HEK293 (cell line): ENCODE data around the gene MEF2C.

ENCODE experiments used
- ELK4 ChIP-seq: IDR thresholded peaks from 2 replicates; pipeline ENCODE4 v1.6.1; 2011; ENCODE audit warnings: mild to moderate bottlenecking, low read depth, low read length, borderline replicate concordance
- GLIS1 ChIP-seq: fragments of 450-650 bp; formaldehyde crosslinking; IDR thresholded peaks from 2 replicates; pipeline ENCODE4 v1.5.1; 2016; ENCODE audit warnings: missing biosample characterization, missing genetic modification characterization
- GLIS2 ChIP-seq: fragments of 450-650 bp; formaldehyde crosslinking; IDR thresholded peaks from 2 replicates; pipeline ENCODE4 v1.5.1; 2016; ENCODE audit warnings: missing biosample characterization, missing genetic modification characterization
- HOXA7 ChIP-seq: sonication (generic); formaldehyde crosslinking; IDR thresholded peaks from 2 replicates; pipeline ENCODE4 v1.8.1; 2022; ENCODE audit warnings: missing genetic modification reagents, borderline replicate concordance
- TRIM28 ChIP-seq: IDR thresholded peaks from 2 replicates; pipeline ENCODE4 v1.6.1; 2011; ENCODE audit warnings: low read length, control low read depth, borderline replicate concordance
- YY2 ChIP-seq: fragments of 450-650 bp; formaldehyde crosslinking; IDR thresholded peaks from 2 replicates; pipeline ENCODE4 v1.5.1; 2016; ENCODE audit warnings: missing biosample characterization, missing genetic modification characterization
- ZBTB49 ChIP-seq: fragments of 450-650 bp; formaldehyde crosslinking; IDR thresholded peaks from 2 replicates; pipeline ENCODE4 v1.5.1; 2016; ENCODE audit warnings: missing biosample characterization, missing genetic modification characterization, low read depth
- ZNF10 ChIP-seq: fragments of 450-650 bp; formaldehyde crosslinking; IDR thresholded peaks from 2 replicates; pipeline ENCODE4 v1.5.1; 2017; ENCODE audit warnings: missing biosample characterization, missing genetic modification characterization
- ZNF157 ChIP-seq: fragments of 450-650 bp; formaldehyde crosslinking; IDR thresholded peaks from 2 replicates; pipeline ENCODE4 v1.5.1; 2016; ENCODE audit warnings: missing biosample characterization, missing genetic modification characterization
- ZNF174 ChIP-seq: fragments of 450-650 bp; formaldehyde crosslinking; IDR thresholded peaks from 2 replicates; pipeline ENCODE4 v1.5.0; 2017; ENCODE audit warnings: missing biosample characterization, mild to moderate bottlenecking, missing genetic modification characterization
- ZNF18 ChIP-seq: fragments of 450-650 bp; formaldehyde crosslinking; IDR thresholded peaks from 2 replicates; pipeline ENCODE4 v1.5.1; 2016; ENCODE audit warnings: missing biosample characterization, missing genetic modification characterization
- ZNF280D ChIP-seq: fragments of 450-650 bp; formaldehyde crosslinking; IDR thresholded peaks from 2 replicates; pipeline ENCODE4 v1.5.1; 2016; ENCODE audit warnings: missing biosample characterization, missing genetic modification characterization
- ZNF311 ChIP-seq: fragments of 450-650 bp; formaldehyde crosslinking; IDR thresholded peaks from 2 replicates; pipeline ENCODE4 v1.5.1; 2017; ENCODE audit warnings: missing biosample characterization, missing genetic modification characterization, borderline replicate concordance
- ZNF324 ChIP-seq: fragments of 450-650 bp; formaldehyde crosslinking; IDR thresholded peaks from 2 replicates; pipeline ENCODE4 v1.5.1; 2016; ENCODE audit warnings: missing biosample characterization, missing genetic modification characterization
- ZNF341 ChIP-seq: fragments of 450-650 bp; formaldehyde crosslinking; IDR thresholded peaks from 2 replicates; pipeline ENCODE4; 2016; ENCODE audit warnings: low read depth, missing biosample characterization, missing genetic modification characterization
- ZNF354C ChIP-seq: fragments of 450-650 bp; formaldehyde crosslinking; IDR thresholded peaks from 2 replicates; pipeline ENCODE4 v1.5.1; 2016; ENCODE audit warnings: missing biosample characterization, missing genetic modification characterization, low read depth, borderline replicate concordance
- ZNF404 ChIP-seq: fragments of 450-650 bp; formaldehyde crosslinking; IDR thresholded peaks from 2 replicates; pipeline ENCODE4 v1.5.1; 2017; ENCODE audit warnings: missing biosample characterization, missing genetic modification characterization
- ZNF433 ChIP-seq: fragments of 450-650 bp; formaldehyde crosslinking; IDR thresholded peaks from 2 replicates; pipeline ENCODE4 v1.5.1; 2016; ENCODE audit warnings: missing biosample characterization, missing genetic modification characterization, low read depth
- ZNF518A ChIP-seq: fragments of 450-650 bp; formaldehyde crosslinking; conservative IDR thresholded peaks from 2 replicates; pipeline ENCODE4 v1.5.1; 2016; ENCODE audit warnings: low read depth, missing biosample characterization, missing genetic modification characterization
- ZNF571 ChIP-seq: fragments of 450-650 bp; formaldehyde crosslinking; IDR thresholded peaks from 2 replicates; pipeline ENCODE4 v1.5.0; 2017; ENCODE audit warnings: missing biosample characterization, missing genetic modification characterization
- ZNF610 ChIP-seq: fragments of 450-650 bp; formaldehyde crosslinking; IDR thresholded peaks from 2 replicates; pipeline ENCODE4 v1.5.1; 2016; ENCODE audit warnings: missing biosample characterization, missing genetic modification characterization, borderline replicate concordance
- ZNF623 ChIP-seq: fragments of 450-650 bp; formaldehyde crosslinking; IDR thresholded peaks from 2 replicates; pipeline ENCODE4 v1.5.1; 2016; ENCODE audit warnings: missing biosample characterization, missing genetic modification characterization
- ZNF660 ChIP-seq: fragments of 450-650 bp; IDR thresholded peaks from 2 replicates; pipeline ENCODE4 v1.5.1; 2018; ENCODE audit warnings: missing biosample characterization, mild to moderate bottlenecking, missing genetic modification characterization
- ZNF76 ChIP-seq: fragments of 450-650 bp; formaldehyde crosslinking; IDR thresholded peaks from 2 replicates; pipeline ENCODE4; 2016; ENCODE audit warnings: low read depth, missing biosample characterization, missing genetic modification characterization, borderline replicate concordance
- ZNF792 ChIP-seq: fragments of 450-650 bp; formaldehyde crosslinking; IDR thresholded peaks from 2 replicates; pipeline ENCODE4 v1.5.1; 2016; ENCODE audit warnings: missing biosample characterization, missing genetic modification characterization
- ZNF830 ChIP-seq: fragments of 450-650 bp; IDR thresholded peaks from 2 replicates; pipeline ENCODE4 v1.5.0; 2018; ENCODE audit warnings: missing biosample characterization, missing genetic modification characterization, low read depth, mild to moderate bottlenecking, moderate library complexity

MEF2C gene

GRCh38 chr5:88680253-88681132, 202.5 kb downstream of the MEF2C start (continued):
- TF ChIP-seq ZNF518A (tag by site-specific recombination) = no peak
- no peak for TF ChIP-seq ELK4
- TF ChIP-seq ZNF610 = peak; percentile 75; the same call in 1 of the 2 replicates
- no peak for TF ChIP-seq ZNF18 (tag by site-specific recombination)
- TF ChIP-seq ZNF623 (tag by site-specific recombination) = no peak
- TF ChIP-seq GLIS2 (tag by site-specific recombination) = peak; percentile 69
- no peak for TF ChIP-seq ZNF280D (tag by site-specific recombination)
- no peak for TF ChIP-seq ZNF404 (tag by site-specific recombination)
- peak; percentile 92 for TF ChIP-seq ZNF660
- no peak for TF ChIP-seq ZNF10 (tag by site-specific recombination)
- TF ChIP-seq ZBTB49 = no peak
- peak; percentile 18; the same call in 1 of the 2 replicates for TF ChIP-seq ZNF324
- no peak for TF ChIP-seq ZNF354C (tag by site-specific recombination)
- TF ChIP-seq GLIS1 = peak; percentile 70
- TF ChIP-seq ZNF571 (tag by site-specific recombination) = no peak
- no peak for TF ChIP-seq ZNF76
- no peak for TF ChIP-seq YY2
- TF ChIP-seq ZNF830 (tag by site-specific recombination) = no peak
- no peak for TF ChIP-seq ZNF174 (tag by site-specific recombination)
- TF ChIP-seq TRIM28 = no peak
- TF ChIP-seq ZNF792 (tag by site-specific recombination) = no peak
- no peak for TF ChIP-seq ZNF157 (tag by site-specific recombination)
- no peak for TF ChIP-seq HOXA7
- TF ChIP-seq ZNF433 (tag by site-specific recombination) = no peak
- no peak for TF ChIP-seq ZNF341 (tag by site-specific recombination)
- no peak for TF ChIP-seq ZNF311 (tag by site-specific recombination)
